Measurements from ENCODE around the gene NDUFAF2.
"Not testable (repeated sequence)": the region's sequence is repeated elsewhere in the genome, so short reads cannot be mapped to it uniquely, and the experiment has no call there.

The NDUFAF2 gene

GRCh38 chr5:60993875-60994571 lies 49.0 kb downstream of the NDUFAF2 start:
- DNase-seq: no peak

- no peak for DNase-seq
These were observed 51.4 kb downstream of the NDUFAF2 start for GRCh38 chr5:60996368-60996767.

GRCh38 chr5:60997721-60998120 lies 52.7 kb downstream of the NDUFAF2 start:
- DNase-seq: no peak

GRCh38 chr5:61000887-61001286 lies 55.9 kb downstream of the NDUFAF2 start:
- DNase-seq: peak; percentile 53

- no peak for DNase-seq
These were observed 56.6 kb downstream of the NDUFAF2 start for GRCh38 chr5:61001647-61002046.

- no peak for DNase-seq
These were observed 57.8 kb downstream of the NDUFAF2 start for GRCh38 chr5:61002611-61003355.

- DNase-seq: no peak
These were observed 59.4 kb downstream of the NDUFAF2 start for GRCh38 chr5:61004448-61004847.

GRCh38 chr5:61009907-61010306 lies 64.9 kb downstream of the NDUFAF2 start:
- DNase-seq: no peak

GRCh38 chr5:61010467-61011454 lies 65.8 kb downstream of the NDUFAF2 start:
- DNase-seq: peak; percentile 43

- no peak for DNase-seq
These were observed 73.1 kb downstream of the NDUFAF2 start for GRCh38 chr5:61018062-61018461.

GRCh38 chr5:61019642-61020041 lies 74.6 kb downstream of the NDUFAF2 start:
- DNase-seq: no peak

GRCh38 chr5:61020415-61020814 lies 75.4 kb downstream of the NDUFAF2 start:
- no peak for DNase-seq

- peak; percentile 56 for DNase-seq
These were observed 78.1 kb downstream of the NDUFAF2 start for GRCh38 chr5:61023131-61023530.

GRCh38 chr5:61026004-61026403 lies 81.0 kb downstream of the NDUFAF2 start:
- DNase-seq: no peak

- DNase-seq: no peak
These were observed 83.4 kb downstream of the NDUFAF2 start for GRCh38 chr5:61028382-61028781.

GRCh38 chr5:61029456-61030162 lies 84.6 kb downstream of the NDUFAF2 start:
- no peak for DNase-seq

GRCh38 chr5:61030163-61030482 lies 85.1 kb downstream of the NDUFAF2 start:
- peak; percentile 70 for DNase-seq

GRCh38 chr5:61031301-61031700 lies 86.3 kb downstream of the NDUFAF2 start:
- not testable (repeated sequence) for DNase-seq

GRCh38 chr5:61044545-61044944 lies 99.5 kb downstream of the NDUFAF2 start:
- no peak for DNase-seq

- DNase-seq: no peak
These were observed 102.3 kb downstream of the NDUFAF2 start for GRCh38 chr5:61047346-61047745.

- peak; percentile 85 for DNase-seq
These were observed 103.5 kb downstream of the NDUFAF2 start for GRCh38 chr5:61048534-61048933.

GRCh38 chr5:61050292-61050691 lies 105.3 kb downstream of the NDUFAF2 start:
- no peak for DNase-seq

GRCh38 chr5:61051267-61051666 lies 106.3 kb downstream of the NDUFAF2 start:
- peak; percentile 85 for DNase-seq

All from EL (cell line).